ENCODE measurements around the gene PRUNE1.

DNA sequence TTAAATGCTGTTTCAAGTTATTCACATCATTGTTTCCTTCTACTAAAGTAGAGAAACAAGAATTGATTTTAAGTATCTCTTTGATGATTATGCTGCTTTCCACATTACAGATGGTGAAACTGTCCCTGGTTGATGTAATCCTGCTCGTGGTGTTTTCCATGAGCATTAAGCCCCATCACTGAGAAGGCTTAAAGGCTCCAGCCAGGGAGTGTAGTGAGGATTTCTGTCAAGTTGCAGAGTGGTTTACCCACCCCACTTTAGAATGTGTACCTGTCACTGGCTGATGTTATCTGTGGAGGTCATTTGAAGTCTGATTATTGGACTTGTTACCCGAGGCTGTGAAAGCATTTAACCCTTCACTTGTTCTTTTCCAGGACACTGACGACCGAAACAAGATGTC lies 46.5 kb upstream of the PRUNE1 start:
- no peak for TF ChIP-seq POLR2A (IDR thresholded peaks at IDR 0.05)
- TF ChIP-seq, protein P1, sequence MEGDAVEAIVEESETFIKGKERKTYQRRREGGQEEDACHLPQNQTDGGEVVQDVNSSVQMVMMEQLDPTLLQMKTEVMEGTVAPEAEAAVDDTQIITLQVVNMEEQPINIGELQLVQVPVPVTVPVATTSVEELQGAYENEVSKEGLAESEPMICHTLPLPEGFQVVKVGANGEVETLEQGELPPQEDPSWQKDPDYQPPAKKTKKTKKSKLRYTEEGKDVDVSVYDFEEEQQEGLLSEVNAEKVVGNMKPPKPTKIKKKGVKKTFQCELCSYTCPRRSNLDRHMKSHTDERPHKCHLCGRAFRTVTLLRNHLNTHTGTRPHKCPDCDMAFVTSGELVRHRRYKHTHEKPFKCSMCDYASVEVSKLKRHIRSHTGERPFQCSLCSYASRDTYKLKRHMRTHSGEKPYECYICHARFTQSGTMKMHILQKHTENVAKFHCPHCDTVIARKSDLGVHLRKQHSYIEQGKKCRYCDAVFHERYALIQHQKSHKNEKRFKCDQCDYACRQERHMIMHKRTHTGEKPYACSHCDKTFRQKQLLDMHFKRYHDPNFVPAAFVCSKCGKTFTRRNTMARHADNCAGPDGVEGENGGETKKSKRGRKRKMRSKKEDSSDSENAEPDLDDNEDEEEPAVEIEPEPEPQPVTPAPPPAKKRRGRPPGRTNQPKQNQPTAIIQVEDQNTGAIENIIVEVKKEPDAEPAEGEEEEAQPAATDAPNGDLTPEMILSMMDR (IDR thresholded peaks at IDR 0.05): no peak
- no peak for TF ChIP-seq POLR2AphosphoS5 (IDR thresholded peaks at IDR 0.05)
- TF ChIP-seq EP300 (IDR thresholded peaks at IDR 0.05): no peak
